GM21619 (cell line): Measurements from ENCODE around the gene SULT1C4.
"Not testable (repeated sequence)": the region's sequence is repeated elsewhere in the genome, so short reads cannot be mapped to it uniquely, and the experiment has no call there.

Experiments
- ATAC-seq: cut with Tn5 transposase; IDR thresholded peaks from one replicate; pipeline ENCODE4 v1.9.1; 2021; ENCODE audit not compliant: unreplicated experiment

The SULT1C4 gene

GRCh38 chr2:108377815-108378630 lies at the start of gene SULT1C4:
Gene SULT1C4, plus strand, starts transcription at chr2:108377954. Its CDS starts 384 bp downstream, at chr2:108378338.
- ATAC-seq: no peak

- no peak for ATAC-seq
Observed at GRCh38 chr2:108329771-108330170, 48.0 kb upstream of the SULT1C4 start.

GRCh38 chr2:108330979-108331378 lies 46.8 kb upstream of the SULT1C4 start:
- ATAC-seq: no peak

GRCh38 chr2:108345951-108346350 lies 31.8 kb upstream of the SULT1C4 start:
- ATAC-seq: no peak

GRCh38 chr2:108346827-108347226 lies 30.9 kb upstream of the SULT1C4 start:
- no peak for ATAC-seq

GRCh38 chr2:108347786-108348185 lies 30.0 kb upstream of the SULT1C4 start:
- no peak for ATAC-seq

GRCh38 chr2:108348816-108349570 lies 28.8 kb upstream of the SULT1C4 start:
- ATAC-seq: no peak

- no peak for ATAC-seq
Observed at GRCh38 chr2:108349571-108349928, 28.2 kb upstream of the SULT1C4 start.

GRCh38 chr2:108351889-108352288 lies 25.9 kb upstream of the SULT1C4 start:
- ATAC-seq: no peak

GRCh38 chr2:108354136-108354535 lies 23.6 kb upstream of the SULT1C4 start:
- ATAC-seq: no peak

GRCh38 chr2:108355906-108356734 lies 21.6 kb upstream of the SULT1C4 start:
- no peak for ATAC-seq

GRCh38 chr2:108359336-108359735 lies 18.4 kb upstream of the SULT1C4 start:
- ATAC-seq: not testable (repeated sequence)

- ATAC-seq: no peak
Observed at GRCh38 chr2:108360776-108361468, 16.8 kb upstream of the SULT1C4 start.

- ATAC-seq: no peak
Observed at GRCh38 chr2:108363024-108363907, 14.5 kb upstream of the SULT1C4 start.

GRCh38 chr2:108363908-108364225 lies 13.9 kb upstream of the SULT1C4 start:
- ATAC-seq: no peak

GRCh38 chr2:108364676-108365297 lies 13.0 kb upstream of the SULT1C4 start:
- ATAC-seq: no peak

- no peak for ATAC-seq
Observed at GRCh38 chr2:108365656-108366055, 12.1 kb upstream of the SULT1C4 start.

GRCh38 chr2:108367014-108367413 lies 10.7 kb upstream of the SULT1C4 start:
- no peak for ATAC-seq

GRCh38 chr2:108367561-108368175 lies 10.1 kb upstream of the SULT1C4 start:
- ATAC-seq: no peak
